Uterus (tissue), 2 donors: Measurements from ENCODE around the gene FBLN1.

Experiments used
- CTCF ChIP-seq, 4 experiments: fragments of 200-600 bp in 2 of 4; fragments of 450-650 bp in 2 of 4; sonication (generic) in 2 of 4; IDR thresholded peaks; one replicate each; pipeline ENCODE4 v1.5.1; 2016 to 2019; ENCODE audit warnings: antibody characterized with exemption in 4 of 4, mild to moderate bottlenecking in 2 of 4, moderate library complexity in 1 of 4
- POLR2A ChIP-seq, 2 donors: fragments of 450-650 bp; IDR thresholded peaks; one replicate each; pipeline ENCODE4 v1.6.1; 2016; ENCODE audit warnings: antibody characterized with exemption in 2 of 2, mild to moderate bottlenecking in 1 of 2, moderate library complexity in 1 of 2

GRCh38 chr22:45575173-45575572, 72.5 kb downstream of the FBLN1 start:
- TF ChIP-seq POLR2A (IDR thresholded peaks at IDR 0.05), result no peak
- TF ChIP-seq CTCF (IDR thresholded peaks at IDR 0.05), result no peak
